ENCODE measurements around the gene ITIH4. TPM values are rescaled to one million over a fixed set of nuclear protein-coding genes. Genes with fewer than 3 reads are reported as not detected.

The ITIH4 gene
- total and polyA plus RNA-seq, 2 donors (not counting 1 experiment from before 2014, with no cell fraction given): 21.5 to 38.5 TPM

DNA sequence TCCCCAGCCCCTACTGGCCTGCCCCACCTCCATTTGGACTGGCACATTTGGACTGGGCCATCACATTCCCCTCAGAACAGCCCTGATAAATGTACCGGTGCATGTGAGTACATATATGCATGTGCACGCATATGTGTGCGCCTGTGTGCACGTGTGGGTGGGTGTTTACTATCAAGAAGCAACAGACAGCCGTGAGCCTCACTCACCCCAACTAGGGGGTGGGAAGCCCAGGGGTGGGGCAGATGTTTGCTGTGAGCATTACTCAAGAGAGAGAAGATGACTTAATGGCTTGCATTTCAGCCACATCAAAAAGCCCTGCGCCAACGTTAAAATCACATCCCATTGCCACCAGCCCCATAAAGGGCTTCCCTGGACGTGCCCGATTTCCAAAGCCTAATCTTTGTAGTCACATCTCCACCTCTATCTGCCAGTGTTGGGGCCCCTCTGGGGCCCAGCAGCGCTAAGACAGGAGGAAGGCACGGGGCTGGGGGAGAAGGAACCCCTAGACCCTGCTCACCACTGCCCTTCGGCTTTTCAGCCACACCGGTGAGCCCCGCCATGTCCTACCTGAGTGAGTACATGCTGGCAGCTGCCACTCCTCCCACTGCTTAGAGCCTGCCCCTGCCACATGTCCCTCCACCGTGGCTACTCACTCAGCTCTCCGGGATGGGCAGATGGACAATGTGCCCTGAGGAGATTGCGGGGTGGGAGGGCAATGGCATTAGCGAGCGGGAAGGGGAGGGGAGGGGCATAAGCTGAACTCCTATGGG, 25.0 kb downstream of the ITIH4 start:
- Histone ChIP-seq H3K4me1 (ENCODE audit: control insufficient read depth in 2 of 2, insufficient read depth in 2 of 2, low read length in 2 of 2) (no peaks in the 10 kb centered on the region), H3K27me3 (replicated peaks in 1 of 4; ENCODE audit: control extremely low read depth in 1 of 4, control insufficient read depth in 3 of 4, insufficient read depth in 4 of 4, low read length in 3 of 4) (no peaks in the 10 kb centered on the region), H3K9me3 (ENCODE audit: control extremely low read depth in 1 of 3, control insufficient read depth in 2 of 3, insufficient read depth in 1 of 3, low read length in 2 of 3) (peaks cover 0 to 3% (median 0%) of the 10 kb centered on the region in 3 donors), H3K27ac (ENCODE audit: low read length in 2 of 2) (no peak overlapping the region), H3K9ac (ENCODE audit: low read length) (no peak overlapping the region), H3K4me2 (replicated peaks; ENCODE audit: low read depth, low read length, poor library complexity, severe bottlenecking) (no peak overlapping the region), H3K36me3 (replicated peaks in 1 of 2; ENCODE audit: control extremely low read depth in 1 of 2, control insufficient read depth in 1 of 2, extremely low read depth in 1 of 2, insufficient read depth in 2 of 2, low read length in 1 of 2) (no peaks in the 10 kb centered on the region), H2AFZ (ENCODE audit: insufficient read depth, low read depth, low read length, poor library complexity, severe bottlenecking) (no peak overlapping the region), H3K4me3 (ENCODE audit: control extremely low read depth in 1 of 5, extremely low read depth in 1 of 5, insufficient read depth in 1 of 5, low read depth in 2 of 5, low read length in 4 of 5) (no peak overlapping the region), H3K79me2 (ENCODE audit: control insufficient read depth, insufficient read depth, low read length) (no peaks in the 10 kb centered on the region), H4K20me1 (ENCODE audit: control insufficient read depth, insufficient read depth, low read length, poor library complexity, severe bottlenecking) (no peaks in the 10 kb centered on the region)
- Mint-ChIP-seq H3K27me3 (no peaks in the 10 kb centered on the region), H3K4me1 (no peaks in the 10 kb centered on the region), H3K9me3 (ENCODE audit: insufficient read depth) (no peaks in the 10 kb centered on the region), H3K4me3 (no peak overlapping the region), H3K27ac (no peak overlapping the region)
- ChIA-PET POLR2A (no interaction called here), CTCF (no interaction called here)
- intact Hi-C loops (cut with micrococcal nuclease): no loop called here
- ATAC-seq (ENCODE audit: low read depth) (no peak), DNase-seq (no peak)
- WGBS (ENCODE audit: insufficient coverage): 87% methylated on average over 6 of the region's 19 CpGs
- TF ChIP-seq, protein P1, sequence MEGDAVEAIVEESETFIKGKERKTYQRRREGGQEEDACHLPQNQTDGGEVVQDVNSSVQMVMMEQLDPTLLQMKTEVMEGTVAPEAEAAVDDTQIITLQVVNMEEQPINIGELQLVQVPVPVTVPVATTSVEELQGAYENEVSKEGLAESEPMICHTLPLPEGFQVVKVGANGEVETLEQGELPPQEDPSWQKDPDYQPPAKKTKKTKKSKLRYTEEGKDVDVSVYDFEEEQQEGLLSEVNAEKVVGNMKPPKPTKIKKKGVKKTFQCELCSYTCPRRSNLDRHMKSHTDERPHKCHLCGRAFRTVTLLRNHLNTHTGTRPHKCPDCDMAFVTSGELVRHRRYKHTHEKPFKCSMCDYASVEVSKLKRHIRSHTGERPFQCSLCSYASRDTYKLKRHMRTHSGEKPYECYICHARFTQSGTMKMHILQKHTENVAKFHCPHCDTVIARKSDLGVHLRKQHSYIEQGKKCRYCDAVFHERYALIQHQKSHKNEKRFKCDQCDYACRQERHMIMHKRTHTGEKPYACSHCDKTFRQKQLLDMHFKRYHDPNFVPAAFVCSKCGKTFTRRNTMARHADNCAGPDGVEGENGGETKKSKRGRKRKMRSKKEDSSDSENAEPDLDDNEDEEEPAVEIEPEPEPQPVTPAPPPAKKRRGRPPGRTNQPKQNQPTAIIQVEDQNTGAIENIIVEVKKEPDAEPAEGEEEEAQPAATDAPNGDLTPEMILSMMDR (IDR thresholded peaks at IDR 0.05): no peak
- TF ChIP-seq EZH2 (IDR thresholded peaks at IDR 0.05; ENCODE audit: borderline replicate concordance, insufficient read depth, low read depth, low read length, poor library complexity, severe bottlenecking): no peak

DNA sequence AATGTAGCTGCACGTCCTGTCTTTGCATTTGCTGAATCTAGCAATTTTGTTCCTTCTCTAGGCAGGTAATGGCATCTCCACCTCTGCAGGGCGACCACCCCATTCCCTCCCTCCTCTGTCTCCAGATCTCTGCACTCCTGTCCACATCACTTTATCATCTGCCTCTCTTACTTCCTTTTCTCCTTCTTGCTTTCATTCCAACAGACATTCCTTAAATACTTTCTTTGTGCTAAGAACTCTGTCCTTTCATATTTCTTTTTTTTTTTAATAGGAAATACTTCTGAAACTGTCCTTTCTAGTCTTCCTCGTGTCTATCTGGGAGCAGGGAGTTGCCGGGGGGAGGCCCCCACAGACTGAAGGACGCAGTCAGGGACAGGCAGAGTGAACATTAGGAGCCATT, 28.6 kb downstream of the ITIH4 start:
- Histone ChIP-seq H2AFZ (ENCODE audit: insufficient read depth, low read depth, low read length, poor library complexity, severe bottlenecking) (no peak overlapping the region), H3K4me1 (ENCODE audit: control insufficient read depth in 2 of 2, insufficient read depth in 2 of 2, low read length in 2 of 2) (no peaks in the 10 kb centered on the region), H3K27me3 (replicated peaks in 1 of 4; ENCODE audit: control extremely low read depth in 1 of 4, control insufficient read depth in 3 of 4, insufficient read depth in 4 of 4, low read length in 3 of 4) (no peaks in the 10 kb centered on the region), H4K20me1 (ENCODE audit: control insufficient read depth, insufficient read depth, low read length, poor library complexity, severe bottlenecking) (no peaks in the 10 kb centered on the region), H3K4me2 (replicated peaks; ENCODE audit: low read depth, low read length, poor library complexity, severe bottlenecking) (no peak overlapping the region), H3K79me2 (ENCODE audit: control insufficient read depth, insufficient read depth, low read length) (no peaks in the 10 kb centered on the region), H3K9ac (ENCODE audit: low read length) (no peak overlapping the region), H3K27ac (ENCODE audit: low read length in 2 of 2) (no peak overlapping the region), H3K4me3 (ENCODE audit: control extremely low read depth in 1 of 5, extremely low read depth in 1 of 5, insufficient read depth in 1 of 5, low read depth in 2 of 5, low read length in 4 of 5) (no peak overlapping the region), H3K36me3 (replicated peaks in 1 of 2; ENCODE audit: control extremely low read depth in 1 of 2, control insufficient read depth in 1 of 2, extremely low read depth in 1 of 2, insufficient read depth in 2 of 2, low read length in 1 of 2) (no peaks in the 10 kb centered on the region), H3K9me3 (ENCODE audit: control extremely low read depth in 1 of 3, control insufficient read depth in 2 of 3, insufficient read depth in 1 of 3, low read length in 2 of 3) (peaks cover 0 to 3% (median 0%) of the 10 kb centered on the region in 3 donors)
- DNase-seq: no peak
- 83% methylated on average over 5 of the region's 5 CpGs for WGBS (ENCODE audit: insufficient coverage)
- H3K4me1 Mint-ChIP-seq: no peaks in the 10 kb centered on the region
- intact Hi-C loops (cut with micrococcal nuclease): no loop called here
- no peak for ATAC-seq (ENCODE audit: low read depth)
- CTCF ChIA-PET: no interaction called here
- no peak overlapping the region for H3K4me3 Mint-ChIP-seq
- no peaks in the 10 kb centered on the region for H3K9me3 Mint-ChIP-seq (ENCODE audit: insufficient read depth)
- no peak overlapping the region for H3K27ac Mint-ChIP-seq
- H3K27me3 Mint-ChIP-seq: no peaks in the 10 kb centered on the region
- POLR2A ChIA-PET: no interaction called here
- TF ChIP-seq, protein P1 (IDR thresholded peaks at IDR 0.05): no peak
- no peak for TF ChIP-seq EZH2 (IDR thresholded peaks at IDR 0.05; ENCODE audit: borderline replicate concordance, insufficient read depth, low read depth, low read length, poor library complexity, severe bottlenecking)

Data from B cell (primary cell).